GM23338 (cell line): ENCODE measurements around the gene PHLDA3.

ENCODE experiments used
- CREB1 ChIP-seq: fragments of 250-450 bp; sonication (Bioruptor Pico); IDR thresholded peaks from 2 replicates; pipeline ENCODE4 v1.5.0; 2020; ENCODE audit warnings: low read depth, mild to moderate bottlenecking, moderate library complexity
- CTCF ChIP-seq, 2 experiments: fragments of 200-600 bp in 1 of 2; sonication (generic) in 1 of 2; conservative IDR thresholded peaks; 2 replicates each; pipeline versions ENCODE4 v1.5.1 to v1.6.1; 2016 to 2017; ENCODE audit warnings: antibody characterized with exemption in 2 of 2, low read depth in 2 of 2, mild to moderate bottlenecking in 2 of 2, moderate library complexity in 1 of 2
- EZH2 ChIP-seq: fragments of 200-600 bp; sonication (generic); IDR thresholded peaks from one replicate; pipeline ENCODE4 v1.8.0; 2017; ENCODE audit warnings: antibody characterized with exemption, mild to moderate bottlenecking, low read depth; ENCODE audit not compliant: unreplicated experiment
- EZH2phosphoT487 ChIP-seq: fragments of 200-600 bp; sonication (generic); IDR thresholded peaks from one replicate; pipeline ENCODE4 v1.8.1; 2018; ENCODE audit warnings: antibody characterized with exemption; ENCODE audit not compliant: unreplicated experiment
- POLR2AphosphoS5 ChIP-seq: IDR thresholded peaks from 2 replicates; pipeline ENCODE4 v1.6.1; 2016; ENCODE audit warnings: antibody characterized with exemption, low read depth
- REST ChIP-seq: IDR thresholded peaks from one replicate; pipeline ENCODE4 v1.6.1; 2018; ENCODE audit warnings: antibody characterized with exemption; ENCODE audit not compliant: unreplicated experiment
- STAT1 ChIP-seq: IDR thresholded peaks from one replicate; pipeline ENCODE4 v1.6.1; 2016; ENCODE audit warnings: antibody characterized with exemption; ENCODE audit not compliant: unreplicated experiment
- ZNF114 ChIP-seq: fragments of 250-450 bp; sonication (Bioruptor Pico); IDR thresholded peaks from 2 replicates; pipeline ENCODE4 v1.5.0; 2020; ENCODE audit warnings: mild to moderate bottlenecking, moderate library complexity
- ZNF462 ChIP-seq: fragments of 250-450 bp; sonication (Bioruptor Pico); IDR thresholded peaks from 2 replicates; pipeline ENCODE4 v1.5.0; 2020; ENCODE audit warnings: mild to moderate bottlenecking, moderate library complexity

GRCh38 chr1:201430776-201431175 is 38.2 kb downstream of the PHLDA3 start:
- no peak for TF ChIP-seq CTCF (conservative IDR thresholded peaks at IDR 0.05; ENCODE audit: low read depth in 2 of 2)
- no peak for TF ChIP-seq EZH2phosphoT487
- TF ChIP-seq CREB1 (CRISPR knock-in tag) = no peak
- no peak for TF ChIP-seq STAT1
- TF ChIP-seq EZH2 = no peak
- no peak for TF ChIP-seq REST
- no peak for TF ChIP-seq POLR2AphosphoS5
- TF ChIP-seq ZNF114 (CRISPR knock-in tag) = no peak
- TF ChIP-seq ZNF462 (CRISPR knock-in tag) = no peak
